Mammary epithelial cell (primary cell): Measurements from ENCODE around the gene SGSM1.

Source experiments
- CTCF ChIP-seq, 2 donors: IDR thresholded peaks in 1 of 2; conservative IDR thresholded peaks in 1 of 2; 2 replicates each; pipeline ENCODE4 v1.5.1; 2011 to 2012; ENCODE audit warnings: inconsistent platforms in 2 of 2, low read length in 2 of 2, mild to moderate bottlenecking in 2 of 2, control low read depth in 1 of 2, low read depth in 1 of 2; ENCODE audit not compliant: insufficient read depth in 1 of 2; ENCODE audit errors: extremely low read depth in 1 of 2
- EZH2 ChIP-seq: IDR thresholded peaks from 2 replicates; pipeline ENCODE4 v1.6.1; 2012; ENCODE audit warnings: low read length, inconsistent platforms, borderline replicate concordance

DNA sequence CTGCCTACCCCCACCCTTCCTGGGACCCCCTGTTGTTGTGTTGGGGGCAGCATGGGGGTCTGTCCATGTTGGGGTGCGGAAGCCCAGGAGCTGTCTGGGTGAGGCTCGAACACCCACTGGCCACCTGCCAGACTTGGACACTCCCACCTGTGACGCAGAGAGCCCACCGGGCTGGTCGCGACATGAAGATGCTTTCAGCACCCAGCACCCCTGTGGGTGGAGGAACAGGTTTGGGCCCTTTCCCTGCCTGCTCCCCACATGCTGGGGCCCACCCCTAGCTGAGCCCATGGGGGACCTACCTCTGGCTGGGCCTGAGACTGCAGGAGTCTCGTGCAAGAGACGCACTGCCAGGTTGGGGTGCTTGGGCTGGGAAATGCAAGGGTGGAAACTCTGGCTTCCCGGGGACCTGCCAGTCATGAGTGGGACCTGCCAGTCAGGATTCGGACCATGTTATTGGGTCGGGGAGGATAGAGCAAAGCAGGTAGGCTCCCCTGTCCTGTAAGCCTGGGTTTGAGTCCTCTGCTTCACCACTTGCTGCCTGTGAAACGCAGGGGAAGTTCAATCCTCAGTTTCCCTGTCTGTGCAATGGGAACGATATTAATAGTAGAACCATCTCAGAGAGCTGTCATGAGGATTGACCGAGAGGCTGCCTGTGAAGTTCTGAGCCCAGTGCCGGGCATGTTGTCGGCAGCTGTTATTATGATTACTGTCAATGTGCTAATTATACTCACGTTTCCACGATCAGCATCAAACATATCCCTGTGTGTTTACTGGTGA lies 170.6 kb downstream of the SGSM1 start:
- TF ChIP-seq CTCF (conservative IDR thresholded peaks at IDR 0.05 in 1 of 2, IDR thresholded peaks at IDR 0.05 in 1 of 2; ENCODE audit: extremely low read depth in 1 of 2, insufficient read depth in 1 of 2, low read depth in 1 of 2, low read length in 2 of 2) (no peak), EZH2 (no peak)
